IgD-negative memory B cell (primary cell): ENCODE data around the gene CCDC154. TPM values are rescaled to one million over a fixed set of nuclear protein-coding genes. Genes with fewer than 3 reads are reported as not detected.

Source experiments
- H3K27ac Mint-ChIP-seq, 3 donors: one replicate each; pipeline ENCODE4 v1.8.0; 2020 to 2022; ENCODE audit warnings: mild to moderate bottlenecking in 3 of 3, mixed read lengths in 3 of 3, moderate library complexity in 1 of 3
- H3K27me3 Mint-ChIP-seq: one replicate; pipeline ENCODE4 v1.8.0; 2021; ENCODE audit warnings: mixed read lengths
- H3K36me3 Mint-ChIP-seq: one replicate; pipeline ENCODE4 v1.8.0; 2020; ENCODE audit warnings: mild to moderate bottlenecking, mixed read lengths
- H3K4me1 Mint-ChIP-seq, 3 donors: one replicate each; pipeline ENCODE4 v1.8.0; 2020 to 2022; ENCODE audit warnings: mixed read lengths in 3 of 3, mild to moderate bottlenecking in 1 of 3
- H3K4me3 Mint-ChIP-seq, 4 donors: one replicate each; pipeline ENCODE4 v1.8.0; 2020 to 2022; ENCODE audit warnings: mild to moderate bottlenecking in 4 of 4, mixed read lengths in 4 of 4, moderate library complexity in 3 of 4
- H3K9me3 Mint-ChIP-seq, 3 donors: one replicate each; pipeline ENCODE4 v1.8.0; 2020 to 2021; ENCODE audit warnings: mixed read lengths in 3 of 3, mild to moderate bottlenecking in 1 of 3
- polyA plus RNA-seq: library from polyadenylated mRNA; unstranded; fragments of 300-500 nt; fragmentation: Illumina TruSeq; gene quantifications from one replicate; pipeline ENCODE4 v1.2.3, GENCODE V29; 2021

CCDC154 gene
- polyA plus RNA-seq: 1.5 TPM

GRCh38 chr16:1443980-1444729 lies at the start of gene CCDC154:
CCDC154 (minus strand) TSS chr16:1444556; CDS start chr16:1444322, 234 bp downstream.
- peaks cover 1% of the 10 kb centered on the region for H3K36me3 Mint-ChIP-seq
- no peaks in the 10 kb centered on the region for H3K9me3 Mint-ChIP-seq
- H3K27ac Mint-ChIP-seq: peak within 1 kb of the TSS; percentile 71 to 99 (median 83)
- H3K4me1 Mint-ChIP-seq: peaks cover 0 to 5% (median 0%) of the 10 kb centered on the region in 3 donors
- no peaks in the 10 kb centered on the region for H3K27me3 Mint-ChIP-seq
- H3K4me3 Mint-ChIP-seq: peak within 1 kb of the TSS; percentile 60 to 87 (median 84)

- peak overlapping the region in 2 of 3 donors; percentile 86 to 90 for H3K27ac Mint-ChIP-seq
- H3K36me3 Mint-ChIP-seq: peaks cover 3% of the 10 kb centered on the region
- H3K27me3 Mint-ChIP-seq: no peaks in the 10 kb centered on the region
Observed at GRCh38 chr16:1493746-1494094, 49.4 kb upstream of the CCDC154 start.

GRCh38 chr16:1492923-1493745 lies 48.8 kb upstream of the CCDC154 start, which contains the start of gene TELO2:
TELO2 (plus strand) TSS chr16:1493360; CDS start chr16:1494282, 922 bp downstream.
- Mint-ChIP-seq H3K27ac (peak within 1 kb of the TSS; percentile 90 to 99 (median 99)), H3K4me3 (peak within 1 kb of the TSS; percentile 87 to 99 (median 96)), H3K4me1 (peaks cover 10 to 12% (median 11%) of the 10 kb centered on the region in 3 donors), H3K9me3 (no peaks in the 10 kb centered on the region), H3K27me3 (no peaks in the 10 kb centered on the region), H3K36me3 (peaks cover 1% of the 10 kb centered on the region)

More at GRCh38 chr16:1493746-1494094, 49.4 kb upstream of the CCDC154 start:
- peaks cover 10 to 12% (median 11%) of the 10 kb centered on the region in 3 donors for H3K4me1 Mint-ChIP-seq
- no peaks in the 10 kb centered on the region for H3K9me3 Mint-ChIP-seq
- H3K4me3 Mint-ChIP-seq: peak overlapping the region; percentile 85 to 99 (median 90)

- Mint-ChIP-seq H3K4me3 (peak overlapping the region; percentile 87 to 99 (median 96)), H3K27me3 (no peaks in the 10 kb centered on the region), H3K36me3 (peaks cover 1% of the 10 kb centered on the region), H3K9me3 (no peaks in the 10 kb centered on the region), H3K27ac (peak overlapping the region; percentile 90 to 99 (median 99)), H3K4me1 (peaks cover 10 to 12% (median 11%) of the 10 kb centered on the region in 3 donors)
Observed at GRCh38 chr16:1492082-1492922, 47.9 kb upstream of the CCDC154 start.

- no peaks in the 10 kb centered on the region for H3K27me3 Mint-ChIP-seq
- H3K4me1 Mint-ChIP-seq: peaks cover 10 to 12% (median 11%) of the 10 kb centered on the region in 3 donors
- H3K36me3 Mint-ChIP-seq: peaks cover 1% of the 10 kb centered on the region
- H3K4me3 Mint-ChIP-seq: peak overlapping the region in 2 of 4 donors; percentile 69 to 73
- H3K9me3 Mint-ChIP-seq: no peaks in the 10 kb centered on the region
- H3K27ac Mint-ChIP-seq: peak overlapping the region in 1 of 3 donors; percentile 39
Observed at GRCh38 chr16:1491327-1491726, 47.0 kb upstream of the CCDC154 start.

GRCh38 chr16:1489077-1489476 lies 44.7 kb upstream of the CCDC154 start:
- Mint-ChIP-seq H3K9me3 (no peaks in the 10 kb centered on the region), H3K36me3 (peaks cover 1% of the 10 kb centered on the region), H3K4me1 (peaks cover 8 to 10% (median 10%) of the 10 kb centered on the region in 3 donors), H3K27me3 (no peaks in the 10 kb centered on the region), H3K27ac (peak overlapping the region in 1 of 3 donors; percentile 77), H3K4me3 (no peak overlapping the region)

- Mint-ChIP-seq H3K27me3 (no peaks in the 10 kb centered on the region), H3K36me3 (peaks cover 1% of the 10 kb centered on the region), H3K9me3 (no peaks in the 10 kb centered on the region), H3K27ac (peak within 1 kb of the TSS in 2 of 3 donors; percentile 45 to 77), H3K4me1 (peaks cover 10 to 12% (median 10%) of the 10 kb centered on the region in 3 donors), H3K4me3 (peak within 1 kb of the TSS in 1 of 4 donors; percentile 28)
Observed at GRCh38 chr16:1488619-1489018, 44.3 kb upstream of the CCDC154 start, which contains the start of gene PTX4. PTX4 (minus strand) TSS chr16:1488944; CDS start chr16:1488909, 35 bp downstream.

GRCh38 chr16:1488054-1488601 lies 43.8 kb upstream of the CCDC154 start:
- H3K27ac Mint-ChIP-seq: peak overlapping the region in 1 of 3 donors; percentile 45
- H3K4me3 Mint-ChIP-seq: no peak overlapping the region
- no peaks in the 10 kb centered on the region for H3K27me3 Mint-ChIP-seq
- H3K4me1 Mint-ChIP-seq: peaks cover 10 to 12% (median 10%) of the 10 kb centered on the region in 3 donors
- peaks cover 1% of the 10 kb centered on the region for H3K36me3 Mint-ChIP-seq
- no peaks in the 10 kb centered on the region for H3K9me3 Mint-ChIP-seq

GRCh38 chr16:1487395-1488053 lies 43.2 kb upstream of the CCDC154 start:
- H3K27ac Mint-ChIP-seq: no peak overlapping the region
- no peak overlapping the region for H3K4me3 Mint-ChIP-seq
- H3K9me3 Mint-ChIP-seq: no peaks in the 10 kb centered on the region
- H3K4me1 Mint-ChIP-seq: peaks cover 5 to 9% (median 5%) of the 10 kb centered on the region in 3 donors
- no peaks in the 10 kb centered on the region for H3K27me3 Mint-ChIP-seq
- H3K36me3 Mint-ChIP-seq: no peaks in the 10 kb centered on the region

GRCh38 chr16:1486551-1487390 lies 42.4 kb upstream of the CCDC154 start:
- Mint-ChIP-seq H3K9me3 (no peaks in the 10 kb centered on the region), H3K27me3 (no peaks in the 10 kb centered on the region), H3K4me1 (peaks cover 0 to 12% (median 2%) of the 10 kb centered on the region in 3 donors), H3K27ac (peak overlapping the region in 1 of 3 donors; percentile 18), H3K4me3 (no peak overlapping the region), H3K36me3 (no peaks in the 10 kb centered on the region)

GRCh38 chr16:1485847-1486496 lies 41.6 kb upstream of the CCDC154 start:
- H3K4me1 Mint-ChIP-seq: peaks cover 0 to 17% (median 7%) of the 10 kb centered on the region in 3 donors

More at GRCh38 chr16:1485847-1486496, 41.6 kb upstream of the CCDC154 start:
- H3K9me3 Mint-ChIP-seq: no peaks in the 10 kb centered on the region
- H3K27ac Mint-ChIP-seq: no peak overlapping the region
- no peaks in the 10 kb centered on the region for H3K36me3 Mint-ChIP-seq
- no peak overlapping the region for H3K4me3 Mint-ChIP-seq
- H3K27me3 Mint-ChIP-seq: no peaks in the 10 kb centered on the region
